HCT116 (cell line): ENCODE data around the gene CLDN20. TPM values are rescaled to one million over a fixed set of nuclear protein-coding genes. Genes with fewer than 3 reads are reported as not detected.

Experiments
- ATAC-seq: fragments of 200-7000 bp; cut with Tn5 transposase; 2 replicates; pipeline ENCODE4 v1.9.1; 2020; ENCODE audit warnings: mild to moderate bottlenecking, moderate library complexity
- BruUV-seq: library from RNA; stranded (reverse); fragments of 400-500 nt; replicated peaks from 2 replicates; lab custom pipeline; 2021; lab: Mats Ljungman, UMichigan
- CTCF ChIA-PET: fragments of 300-600 bp; sonication (Branson Sonifier 250); formaldehyde crosslinking; loops from one replicate; lab custom pipeline; 2021; ENCODE audit warnings: antibody characterized with exemption; lab: Charles Lee
- POLR2A ChIA-PET: fragments of 300-600, 350-600 bp; sonication (Branson Sonifier 250); formaldehyde crosslinking; loops from one replicate; lab custom pipeline; 2021; ENCODE audit warnings: antibody characterized with exemption; lab: Charles Lee
- RAD21 ChIA-PET, 2 experiments: fragments of 300-600 bp; sonication (Branson Sonifier 250); formaldehyde crosslinking; loops; one replicate each; lab custom pipeline; 2023; ENCODE audit warnings: low total read pairs in 2 of 2; ENCODE audit not compliant: uncharacterized antibody in 2 of 2, unreplicated experiment in 2 of 2, low non-redundant PET in 1 of 2; lab: Charles Lee
- DNase-seq: peaks from one replicate; pipeline ENCODE4 v3.0.0-alpha.2; 2010; ENCODE audit warnings: low read depth, low spot score
- H2AFZ ChIP-seq: fragments of 200-600 bp; shearing (Covaris generic), sonication (generic); 2 replicates; pipeline ENCODE4 v1.6.1; 2017; ENCODE audit warnings: low read depth, mixed run types, mixed read lengths, antibody characterized with exemption, low read length; ENCODE audit not compliant: poor library complexity, severe bottlenecking
- H3K27ac ChIP-seq: 2 replicates; pipeline ENCODE4 v1.5.1; 2012; ENCODE audit warnings: low read depth, low read length
- H3K27me3 ChIP-seq: fragments of 200-600 bp; sonication (generic); 2 replicates; pipeline ENCODE4 v1.6.1; 2016; ENCODE audit warnings: mixed run types, low read length, mixed read lengths; ENCODE audit not compliant: insufficient read depth
- H3K36me3 ChIP-seq, 2 experiments: fragments of 200-500 bp in 1 of 2; fragments of 200-600 bp in 1 of 2; sonication (Bioruptor generic) in 1 of 2; sonication (generic) in 1 of 2; 2 replicates each; pipeline versions ENCODE4 v1.5.1 to v1.6.1; 2014 to 2016; ENCODE audit warnings: low read length in 2 of 2, inconsistent platforms in 1 of 2, mixed read lengths in 1 of 2, mixed run types in 1 of 2; ENCODE audit not compliant: insufficient read depth in 2 of 2, control insufficient read depth in 1 of 2
- H3K4me1 ChIP-seq, 2 experiments: fragments of 200-600 bp in 1 of 2; sonication (generic) in 1 of 2; 2 replicates each; pipeline versions ENCODE4 v1.5.1 to v1.6.1; 2012 to 2017; ENCODE audit warnings: low read length in 2 of 2, inconsistent platforms in 1 of 2, mild to moderate bottlenecking in 1 of 2, mixed read lengths in 1 of 2, mixed run types in 1 of 2, moderate library complexity in 1 of 2; ENCODE audit not compliant: insufficient read depth in 2 of 2, control insufficient read depth in 1 of 2
- H3K4me2 ChIP-seq: fragments of 200-600 bp; sonication (generic); 2 replicates; pipeline ENCODE4 v1.6.1; 2017; ENCODE audit warnings: mixed run types, low read length, mixed read lengths
- H3K4me3 ChIP-seq, 2 experiments: fragments of 200-600 bp in 1 of 2; sonication (generic) in 1 of 2; replicated peaks in 1 of 2; 2 replicates each; pipeline ENCODE4 v1.5.1; 2011 to 2016; ENCODE audit warnings: low read length in 2 of 2, control low read depth in 1 of 2, low read depth in 1 of 2, mild to moderate bottlenecking in 1 of 2, mixed read lengths in 1 of 2, mixed run types in 1 of 2
- H3K79me2 ChIP-seq: fragments of 200-600 bp; sonication (generic); 2 replicates; pipeline ENCODE4 v1.6.1; 2017; ENCODE audit warnings: mild to moderate bottlenecking, mixed run types, low read length, moderate library complexity, mixed read lengths; ENCODE audit not compliant: insufficient read depth
- H3K9ac ChIP-seq: fragments of 200-600 bp; sonication (generic); 2 replicates; pipeline ENCODE4 v1.6.1; 2016; ENCODE audit warnings: low read length, mixed read lengths
- H3K9me2 ChIP-seq: fragments of 200-600 bp; sonication (generic), shearing (Covaris generic); 2 replicates; pipeline ENCODE4 v1.6.1; 2017; ENCODE audit warnings: mixed run types, mild to moderate bottlenecking, moderate library complexity; ENCODE audit not compliant: insufficient read depth
- H3K9me3 ChIP-seq, 2 experiments: fragments of 200-500 bp in 1 of 2; fragments of 200-600 bp in 1 of 2; sonication (Bioruptor generic) in 1 of 2; sonication (generic) in 1 of 2; 2 replicates each; pipeline ENCODE4 v1.6.1; 2014 to 2017; ENCODE audit warnings: low read length in 2 of 2, mixed read lengths in 2 of 2, inconsistent platforms in 1 of 2, low read depth in 1 of 2, mild to moderate bottlenecking in 1 of 2, mixed run types in 1 of 2, moderate library complexity in 1 of 2; ENCODE audit not compliant: control insufficient read depth in 1 of 2, insufficient read depth in 1 of 2
- H4K20me1 ChIP-seq: fragments of 200-600 bp; sonication (generic), shearing (Covaris generic); 2 replicates; pipeline ENCODE4 v1.6.1; 2017; ENCODE audit warnings: mixed run types, mild to moderate bottlenecking, moderate library complexity; ENCODE audit not compliant: insufficient read depth
- EGR1 ChIP-seq: IDR thresholded peaks from 2 replicates; pipeline ENCODE4 v1.6.1; 2012; ENCODE audit warnings: low read depth
- ELF1 ChIP-seq: IDR thresholded peaks from 2 replicates; pipeline ENCODE4 v1.6.1; 2012; ENCODE audit warnings: low read depth, borderline replicate concordance
- EZH2 ChIP-seq: fragments of 200-600 bp; sonication (generic); IDR thresholded peaks from 2 replicates; pipeline ENCODE4 v1.6.1; 2017; ENCODE audit warnings: antibody characterized with exemption, mixed run types
- FOSL1 ChIP-seq: IDR thresholded peaks from 2 replicates; pipeline ENCODE4 v1.6.1; 2012; ENCODE audit warnings: low read depth
- RAD21 ChIP-seq: IDR thresholded peaks from 2 replicates; pipeline ENCODE4 v1.6.1; 2012; ENCODE audit warnings: low read depth, mild to moderate bottlenecking
- SIN3A ChIP-seq: IDR thresholded peaks from 2 replicates; pipeline ENCODE4 v1.6.1; 2012; ENCODE audit warnings: low read depth
- YY1 ChIP-seq: IDR thresholded peaks from 2 replicates; pipeline ENCODE4 v1.6.1; 2011; ENCODE audit warnings: low read length, low read depth, moderate library complexity, mild to moderate bottlenecking; ENCODE audit not compliant: insufficient replicate concordance; ENCODE audit errors: extremely low read depth
- ZNF274 ChIP-seq: fragments of 200-500 bp; sonication (Bioruptor generic); IDR thresholded peaks from 2 replicates; pipeline ENCODE4 v1.6.1; 2014; ENCODE audit warnings: mild to moderate bottlenecking, low read depth, low read length, inconsistent platforms
- intact Hi-C: fragments of 100-400 bp; cut with micrococcal nuclease; formaldehyde crosslinking; loops from 2 replicates; pipeline ENCODE4 v1.10.0; 2022
- total RNA-seq: library from RNA; stranded (reverse); gene quantifications from one replicate; pipeline ENCODE4 v1.2.1, GENCODE V29; 2021; ENCODE audit not compliant: unreplicated experiment
- TF ChIP-seq, protein P1 (sequence below), 3 experiments: fragments of 200-600 bp in 1 of 3; sonication (generic) in 1 of 3; IDR thresholded peaks in 2 of 3; conservative IDR thresholded peaks in 1 of 3; 2 replicates each; pipeline ENCODE4 v1.5.1; 2012 to 2017; ENCODE audit warnings: low read depth in 2 of 3, low read length in 2 of 3, antibody characterized with exemption in 1 of 3, borderline replicate concordance in 1 of 3, control low read depth in 1 of 3, mild to moderate bottlenecking in 1 of 3, mixed read lengths in 1 of 3, mixed run types in 1 of 3, moderate library complexity in 1 of 3; ENCODE audit not compliant: insufficient read depth in 1 of 3
- TF ChIP-seq, protein P2 (sequence below): IDR thresholded peaks from 2 replicates; pipeline ENCODE4 v1.6.1; 2012; ENCODE audit warnings: low read depth

The CLDN20 gene
- total RNA-seq, 1 experiment from 2014 or later: not detected

GRCh38 chr6:155261111-155261900, 2.5 kb upstream of the CLDN20 start:
- no peak for ATAC-seq
- ChIA-PET POLR2A (no interaction called here), CTCF (no interaction called here), RAD21 (no interaction called here)
- Histone ChIP-seq H3K27me3 (no peaks in the 10 kb centered on the region), H3K4me1 (no peaks in the 10 kb centered on the region), H3K79me2 (no peaks in the 10 kb centered on the region), H4K20me1 (no peaks in the 10 kb centered on the region), H3K9me3 (no peaks in the 10 kb centered on the region), H3K27ac (no peak overlapping the region), H2AFZ (no peak overlapping the region), H3K4me2 (no peak overlapping the region), H3K36me3 (peaks cover 8 to 10% of the 10 kb centered on the region in 2 experiments; a peak in 3 of 4 replicates), H3K9ac (no peak overlapping the region), H3K4me3 (no peak overlapping the region), H3K9me2 (no peaks in the 10 kb centered on the region)
- no TSS peak for BruUV-seq
- intact Hi-C loops: no loop called here
- TF ChIP-seq ZNF274 (no peak), SIN3A (no peak)
- TF ChIP-seq, protein P1, sequence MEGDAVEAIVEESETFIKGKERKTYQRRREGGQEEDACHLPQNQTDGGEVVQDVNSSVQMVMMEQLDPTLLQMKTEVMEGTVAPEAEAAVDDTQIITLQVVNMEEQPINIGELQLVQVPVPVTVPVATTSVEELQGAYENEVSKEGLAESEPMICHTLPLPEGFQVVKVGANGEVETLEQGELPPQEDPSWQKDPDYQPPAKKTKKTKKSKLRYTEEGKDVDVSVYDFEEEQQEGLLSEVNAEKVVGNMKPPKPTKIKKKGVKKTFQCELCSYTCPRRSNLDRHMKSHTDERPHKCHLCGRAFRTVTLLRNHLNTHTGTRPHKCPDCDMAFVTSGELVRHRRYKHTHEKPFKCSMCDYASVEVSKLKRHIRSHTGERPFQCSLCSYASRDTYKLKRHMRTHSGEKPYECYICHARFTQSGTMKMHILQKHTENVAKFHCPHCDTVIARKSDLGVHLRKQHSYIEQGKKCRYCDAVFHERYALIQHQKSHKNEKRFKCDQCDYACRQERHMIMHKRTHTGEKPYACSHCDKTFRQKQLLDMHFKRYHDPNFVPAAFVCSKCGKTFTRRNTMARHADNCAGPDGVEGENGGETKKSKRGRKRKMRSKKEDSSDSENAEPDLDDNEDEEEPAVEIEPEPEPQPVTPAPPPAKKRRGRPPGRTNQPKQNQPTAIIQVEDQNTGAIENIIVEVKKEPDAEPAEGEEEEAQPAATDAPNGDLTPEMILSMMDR (IDR thresholded peaks at IDR 0.05 in 2 of 3, conservative IDR thresholded peaks at IDR 0.05 in 1 of 3; ENCODE audit: borderline replicate concordance in 1 of 3, insufficient read depth in 1 of 3, low read depth in 2 of 3, low read length in 2 of 3): peak in 1 of 3 experiments; percentile 17; a peak in 1 of 6 replicates
- DNase-seq: no peak

DNA sequence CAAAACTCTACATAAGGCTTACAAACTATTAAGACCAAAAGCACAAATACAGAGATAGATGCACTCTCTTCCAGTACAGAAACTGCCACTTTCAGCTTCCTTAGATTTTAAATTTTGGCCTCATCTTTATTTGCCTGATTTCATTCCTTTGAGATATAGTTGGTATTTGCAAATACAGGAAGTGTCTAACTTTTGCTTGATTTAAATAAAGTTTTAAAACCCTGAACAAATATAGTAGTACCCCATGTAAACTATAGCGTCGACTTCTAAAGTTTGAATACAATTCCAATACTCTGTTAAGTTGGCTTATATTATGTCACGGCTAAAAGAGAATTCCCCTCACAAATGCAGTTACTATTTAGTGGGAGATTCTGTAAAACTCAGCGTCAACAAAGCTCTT, 1.2 kb upstream of the CLDN20 start:
- no peaks in the 10 kb centered on the region; a peak in 1 of 4 replicates for H3K36me3 ChIP-seq
- RAD21 ChIA-PET: no interaction called here
- POLR2A ChIA-PET: no interaction called here
- TF ChIP-seq YY1 (no peak), EGR1 (no peak), RAD21 (no peak), ELF1 (no peak), EZH2 (no peak), SIN3A (no peak), FOSL1 (no peak)
- TF ChIP-seq, protein P1 (IDR thresholded peaks at IDR 0.05 in 2 of 3, conservative IDR thresholded peaks at IDR 0.05 in 1 of 3; ENCODE audit: borderline replicate concordance in 1 of 3, insufficient read depth in 1 of 3, low read depth in 2 of 3, low read length in 2 of 3): no peak
- TF ChIP-seq, protein P2, sequence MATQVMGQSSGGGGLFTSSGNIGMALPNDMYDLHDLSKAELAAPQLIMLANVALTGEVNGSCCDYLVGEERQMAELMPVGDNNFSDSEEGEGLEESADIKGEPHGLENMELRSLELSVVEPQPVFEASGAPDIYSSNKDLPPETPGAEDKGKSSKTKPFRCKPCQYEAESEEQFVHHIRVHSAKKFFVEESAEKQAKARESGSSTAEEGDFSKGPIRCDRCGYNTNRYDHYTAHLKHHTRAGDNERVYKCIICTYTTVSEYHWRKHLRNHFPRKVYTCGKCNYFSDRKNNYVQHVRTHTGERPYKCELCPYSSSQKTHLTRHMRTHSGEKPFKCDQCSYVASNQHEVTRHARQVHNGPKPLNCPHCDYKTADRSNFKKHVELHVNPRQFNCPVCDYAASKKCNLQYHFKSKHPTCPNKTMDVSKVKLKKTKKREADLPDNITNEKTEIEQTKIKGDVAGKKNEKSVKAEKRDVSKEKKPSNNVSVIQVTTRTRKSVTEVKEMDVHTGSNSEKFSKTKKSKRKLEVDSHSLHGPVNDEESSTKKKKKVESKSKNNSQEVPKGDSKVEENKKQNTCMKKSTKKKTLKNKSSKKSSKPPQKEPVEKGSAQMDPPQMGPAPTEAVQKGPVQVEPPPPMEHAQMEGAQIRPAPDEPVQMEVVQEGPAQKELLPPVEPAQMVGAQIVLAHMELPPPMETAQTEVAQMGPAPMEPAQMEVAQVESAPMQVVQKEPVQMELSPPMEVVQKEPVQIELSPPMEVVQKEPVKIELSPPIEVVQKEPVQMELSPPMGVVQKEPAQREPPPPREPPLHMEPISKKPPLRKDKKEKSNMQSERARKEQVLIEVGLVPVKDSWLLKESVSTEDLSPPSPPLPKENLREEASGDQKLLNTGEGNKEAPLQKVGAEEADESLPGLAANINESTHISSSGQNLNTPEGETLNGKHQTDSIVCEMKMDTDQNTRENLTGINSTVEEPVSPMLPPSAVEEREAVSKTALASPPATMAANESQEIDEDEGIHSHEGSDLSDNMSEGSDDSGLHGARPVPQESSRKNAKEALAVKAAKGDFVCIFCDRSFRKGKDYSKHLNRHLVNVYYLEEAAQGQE: no peak

More for the DNA sequence above, 1.2 kb upstream of the CLDN20 start:
- no peaks in the 10 kb centered on the region for H3K79me2 ChIP-seq
- H3K9me2 ChIP-seq: no peaks in the 10 kb centered on the region
- H3K4me2 ChIP-seq: no peak overlapping the region
- H3K9me3 ChIP-seq: no peaks in the 10 kb centered on the region
- ATAC-seq (no peak), DNase-seq (no peak)
- H3K9ac ChIP-seq: no peak overlapping the region
- CTCF ChIA-PET: no interaction called here
- intact Hi-C loops: no loop called here
- no peaks in the 10 kb centered on the region for H4K20me1 ChIP-seq
- H2AFZ ChIP-seq: no peak overlapping the region
- H3K4me3 ChIP-seq: no peak overlapping the region
- no TSS peak for BruUV-seq
- peaks cover 0 to 3% of the 10 kb centered on the region in 2 experiments; a peak in 1 of 4 replicates for H3K4me1 ChIP-seq
- H3K27me3 ChIP-seq: no peaks in the 10 kb centered on the region
- H3K27ac ChIP-seq: no peak overlapping the region
